Measurements from ENCODE around the gene SOCS1.
"Not testable (repeated sequence)": the region's sequence is repeated elsewhere in the genome, so short reads cannot be mapped to it uniquely, and the experiment has no call there.

The SOCS1 gene

DNA sequence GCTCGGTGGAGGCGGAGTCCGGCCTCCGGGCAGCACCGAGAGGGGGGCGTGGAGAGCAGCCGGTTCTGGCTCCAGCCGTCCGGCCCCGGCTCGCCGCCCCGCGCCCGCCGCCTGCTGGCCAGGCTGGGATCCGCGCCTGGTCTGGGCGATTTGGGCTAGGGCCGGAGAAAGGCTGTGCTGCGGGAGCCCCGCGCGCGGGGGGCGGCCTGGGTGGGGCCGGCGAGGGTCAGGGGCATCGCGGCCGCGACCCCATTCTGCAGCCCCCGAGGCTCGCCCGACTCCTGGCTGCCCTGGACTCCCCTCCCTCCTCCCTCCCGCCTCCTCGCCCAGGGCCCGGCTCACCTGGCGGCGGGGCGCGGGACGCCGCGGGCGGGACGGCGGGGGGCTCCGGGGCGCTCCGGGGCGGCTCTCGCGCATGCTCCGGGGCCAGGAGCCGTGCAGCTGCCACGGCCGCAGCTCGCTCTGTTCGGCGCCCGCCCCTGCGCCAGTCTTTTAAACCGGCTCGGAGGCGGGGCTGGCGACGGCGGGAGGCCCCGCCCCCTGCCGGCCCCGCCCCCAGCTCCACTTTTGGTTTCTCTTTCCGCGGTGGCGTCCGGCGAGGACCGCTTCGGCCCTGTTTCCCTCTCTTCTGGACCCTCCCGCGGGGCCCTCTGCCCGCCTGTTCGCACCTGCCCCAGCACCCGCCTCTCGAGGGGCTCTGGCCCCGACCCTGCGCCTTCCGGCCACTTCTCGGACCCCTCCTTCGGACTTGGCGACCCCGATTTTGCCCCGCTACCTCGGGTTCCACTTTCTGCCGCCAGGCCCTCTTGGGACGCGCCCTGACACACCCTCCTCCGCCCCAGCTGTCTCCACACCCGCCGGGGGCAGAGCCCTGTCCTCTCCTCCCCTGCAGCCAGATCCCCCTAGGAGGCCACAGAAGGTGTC lies at the start of gene SOCS1:
TSS of gene SOCS1 (minus strand) at position 468 of the 924 bp plus-strand sequence. CDS start 726 bp downstream, outside the sequence.
- DNase-seq (ENCODE audit: low read depth), result peak; percentile 86

- no peak for DNase-seq (ENCODE audit: low read depth)
Measured at GRCh38 chr16:11303405-11304138, 47.6 kb upstream of the SOCS1 start.

GRCh38 chr16:11302977-11303376 lies 47.0 kb upstream of the SOCS1 start:
- DNase-seq (ENCODE audit: low read depth), result no peak

DNA sequence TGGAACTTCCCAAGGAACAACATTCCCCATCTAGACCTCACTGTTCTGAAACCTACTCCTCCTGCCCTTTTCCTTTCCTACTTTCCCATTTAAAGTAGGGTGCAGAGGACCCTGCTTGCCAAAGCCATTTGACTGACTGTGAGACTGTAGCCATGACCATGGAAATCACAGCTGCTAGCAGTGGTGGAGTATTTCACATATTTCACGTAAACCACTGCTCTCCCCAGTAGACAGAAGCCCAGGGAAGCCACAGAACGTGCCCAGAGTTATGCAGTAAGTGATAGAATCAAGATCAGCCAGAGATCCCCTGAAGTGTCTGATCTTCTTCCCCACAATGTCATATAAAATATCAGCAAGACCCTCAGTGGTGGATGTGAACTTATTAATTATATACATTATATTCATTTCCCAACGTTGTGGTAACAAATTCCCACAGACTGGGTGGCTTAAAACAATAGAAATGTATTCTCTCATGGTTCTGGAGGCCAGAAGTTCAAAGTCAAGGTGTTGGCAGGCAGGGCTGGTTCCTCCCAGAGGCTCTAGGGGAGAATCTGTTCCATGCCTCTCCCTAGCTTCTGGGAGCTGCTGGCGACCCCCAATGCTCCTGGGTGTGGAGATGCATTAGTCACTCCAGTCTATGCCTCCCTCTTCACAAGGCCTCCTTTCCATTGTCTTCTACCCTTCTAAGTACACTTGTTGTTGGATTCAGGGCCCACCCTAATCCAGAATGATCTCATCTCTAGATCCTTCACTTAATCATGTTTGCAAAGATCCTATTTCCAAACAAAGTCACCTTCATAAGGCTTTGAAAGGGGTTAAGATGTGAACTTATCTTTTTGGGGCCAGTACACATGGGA lies 45.9 kb upstream of the SOCS1 start:
- DNase-seq (ENCODE audit: low read depth), result no peak

GRCh38 chr16:11300560-11300892 lies 44.5 kb upstream of the SOCS1 start:
- no peak for DNase-seq (ENCODE audit: low read depth)

GRCh38 chr16:11299865-11300559 lies 44.0 kb upstream of the SOCS1 start:
- DNase-seq (ENCODE audit: low read depth), result no peak

DNA sequence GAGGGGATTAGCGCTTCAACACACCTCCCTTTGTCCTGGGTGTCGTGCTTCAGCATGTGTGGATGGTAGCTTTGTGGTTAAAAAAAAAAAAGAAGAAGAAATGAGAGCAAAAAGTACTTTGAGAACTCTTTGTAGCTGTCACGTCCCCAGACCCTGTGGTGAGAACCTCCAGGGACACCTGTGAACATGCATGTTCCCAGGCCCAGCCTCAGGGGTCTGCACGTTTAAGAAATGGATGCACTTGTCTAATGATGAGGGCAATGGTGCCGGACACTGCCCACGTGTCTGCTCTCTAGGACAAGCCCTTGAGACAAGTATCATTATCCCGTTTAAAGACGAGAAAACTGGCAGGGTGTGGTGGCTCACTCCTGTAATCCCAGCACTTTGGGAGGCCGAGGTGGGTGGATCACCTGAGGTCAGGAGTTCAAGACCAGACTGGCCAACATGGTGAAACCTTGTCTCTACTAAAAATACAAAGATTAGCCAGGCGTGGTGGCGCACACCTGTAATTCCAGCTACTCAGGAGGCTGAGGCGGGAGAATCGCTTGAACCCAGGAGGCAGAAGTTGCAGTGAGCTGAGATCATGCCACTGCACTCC lies 43.0 kb upstream of the SOCS1 start:
- DNase-seq (ENCODE audit: low read depth), result not testable (repeated sequence)

- DNase-seq (ENCODE audit: low read depth), result no peak
Measured at GRCh38 chr16:11298143-11298900, 42.3 kb upstream of the SOCS1 start.

GRCh38 chr16:11297492-11298142 lies 41.6 kb upstream of the SOCS1 start:
- peak; percentile 72 for DNase-seq (ENCODE audit: low read depth)

DNA sequence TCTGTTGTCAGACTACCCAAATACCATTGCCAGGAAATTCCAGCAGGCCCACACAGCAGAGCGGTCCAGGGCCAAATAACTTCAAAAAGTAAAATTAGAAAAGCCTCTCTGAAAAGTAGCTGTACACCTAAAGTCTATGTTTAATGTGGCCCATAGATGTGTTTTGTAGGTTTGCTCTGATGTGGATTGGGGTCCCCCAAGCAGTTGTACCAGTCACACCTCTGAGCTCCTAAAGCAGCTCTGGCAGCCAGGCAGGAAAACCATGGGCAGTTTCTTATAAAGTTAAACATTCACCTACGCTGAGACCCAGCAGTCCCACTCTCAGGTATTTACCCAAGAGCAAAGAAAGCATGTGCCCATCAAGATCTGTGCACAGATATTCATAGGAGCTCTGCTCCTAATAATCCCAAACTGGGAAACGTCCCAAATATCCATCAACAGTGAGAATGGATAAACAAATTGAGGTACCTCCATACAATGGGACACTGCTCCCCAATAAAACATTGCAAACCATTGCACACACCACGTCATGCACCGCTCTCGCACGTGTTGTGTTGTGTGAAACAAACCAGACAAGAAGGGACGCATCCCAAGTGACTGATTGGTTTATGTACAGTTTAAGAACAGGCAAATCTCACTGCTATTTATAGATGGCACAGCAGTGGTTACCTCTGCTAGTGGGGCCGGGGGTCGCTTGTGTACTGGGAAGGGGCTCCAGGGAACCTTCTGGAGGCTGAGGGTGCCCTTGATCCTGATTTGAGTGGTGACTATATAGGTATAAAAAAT lies 40.9 kb upstream of the SOCS1 start:
- DNase-seq (ENCODE audit: low read depth), result no peak

- DNase-seq (ENCODE audit: low read depth), result no peak
Measured at GRCh38 chr16:11296351-11296705, 40.3 kb upstream of the SOCS1 start.

DNA sequence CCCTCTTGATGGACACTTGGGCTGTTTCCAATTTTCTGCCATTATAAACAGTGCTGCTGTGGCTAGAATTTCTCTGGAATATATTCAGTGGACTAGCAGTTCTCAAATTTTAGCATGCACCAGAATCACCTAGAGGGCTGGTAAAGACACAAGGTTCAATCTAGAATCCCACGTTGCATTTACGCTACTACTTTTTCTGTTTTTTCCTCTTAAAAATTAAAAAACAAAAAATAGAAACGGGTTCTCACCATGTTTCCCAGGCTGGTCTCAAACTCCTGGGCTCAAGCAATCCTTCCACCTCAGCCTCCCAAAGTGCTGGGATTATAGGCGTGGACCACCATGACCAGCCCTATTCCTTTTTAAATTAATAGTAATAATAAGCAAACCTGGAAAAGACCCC lies 39.7 kb upstream of the SOCS1 start:
- DNase-seq (ENCODE audit: low read depth), result no peak

DNA sequence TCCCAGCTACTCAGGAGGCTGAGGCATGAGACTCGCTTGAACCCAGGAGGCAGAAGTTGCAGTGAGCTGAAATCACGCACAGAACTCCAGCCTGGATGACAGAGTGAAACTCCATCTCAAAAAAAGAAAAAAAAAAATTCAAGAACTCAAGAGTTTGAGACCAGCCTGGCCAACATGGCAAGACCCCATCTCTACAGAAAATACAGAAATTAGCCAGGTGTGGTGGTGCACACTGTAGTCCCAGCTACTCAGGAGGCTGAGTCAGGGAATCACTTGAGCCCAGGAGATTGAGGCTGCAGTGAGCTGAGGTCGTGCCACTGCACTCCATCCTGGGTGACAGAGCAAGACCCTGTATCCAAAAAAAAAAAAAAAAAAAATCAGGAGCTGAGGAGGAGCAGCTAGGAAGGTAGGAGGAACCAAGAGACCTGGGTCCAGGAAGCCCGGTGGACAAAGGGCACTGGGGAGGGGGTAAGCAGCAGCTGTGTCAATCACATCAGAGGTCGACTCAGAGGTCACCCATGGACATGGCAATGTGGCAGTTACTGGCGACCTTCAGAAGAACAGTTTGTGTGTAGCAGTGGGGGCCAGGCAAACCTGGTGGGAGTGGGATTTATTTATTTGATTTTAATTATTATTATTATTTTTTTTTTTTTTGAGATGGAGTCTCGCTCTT lies 36.2 kb upstream of the SOCS1 start:
- DNase-seq (ENCODE audit: low read depth), result no peak

DNA sequence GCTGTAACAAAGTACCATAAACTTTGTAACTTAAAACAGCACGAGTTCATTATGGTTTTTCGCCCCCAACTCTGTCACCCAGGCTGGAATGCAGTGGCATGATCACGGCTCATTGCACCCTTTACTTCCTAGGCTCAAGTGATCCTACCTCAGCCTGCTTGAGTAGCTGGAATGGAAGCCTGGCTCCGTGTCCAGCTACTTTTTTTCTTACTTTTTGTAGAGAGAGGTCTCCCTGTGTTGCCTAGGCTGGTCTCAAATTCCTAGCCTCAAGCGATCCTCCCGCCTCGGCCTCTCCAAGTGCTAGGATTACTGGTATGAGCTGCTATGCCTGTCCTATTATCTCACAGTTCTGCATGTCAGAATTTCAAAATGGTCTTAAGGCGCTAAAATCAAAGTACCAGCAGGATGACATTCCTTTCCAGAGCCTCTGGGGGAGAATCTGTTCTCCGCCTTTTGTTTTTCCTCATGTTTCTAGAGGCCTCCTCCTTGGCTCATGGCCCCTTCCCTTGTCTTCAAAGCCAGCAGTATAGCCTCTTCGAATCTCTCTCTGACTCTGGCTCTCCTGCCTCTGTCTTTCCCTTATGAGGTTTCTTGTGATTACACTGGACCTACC lies 35.2 kb upstream of the SOCS1 start:
- no peak for DNase-seq (ENCODE audit: low read depth)

DNA sequence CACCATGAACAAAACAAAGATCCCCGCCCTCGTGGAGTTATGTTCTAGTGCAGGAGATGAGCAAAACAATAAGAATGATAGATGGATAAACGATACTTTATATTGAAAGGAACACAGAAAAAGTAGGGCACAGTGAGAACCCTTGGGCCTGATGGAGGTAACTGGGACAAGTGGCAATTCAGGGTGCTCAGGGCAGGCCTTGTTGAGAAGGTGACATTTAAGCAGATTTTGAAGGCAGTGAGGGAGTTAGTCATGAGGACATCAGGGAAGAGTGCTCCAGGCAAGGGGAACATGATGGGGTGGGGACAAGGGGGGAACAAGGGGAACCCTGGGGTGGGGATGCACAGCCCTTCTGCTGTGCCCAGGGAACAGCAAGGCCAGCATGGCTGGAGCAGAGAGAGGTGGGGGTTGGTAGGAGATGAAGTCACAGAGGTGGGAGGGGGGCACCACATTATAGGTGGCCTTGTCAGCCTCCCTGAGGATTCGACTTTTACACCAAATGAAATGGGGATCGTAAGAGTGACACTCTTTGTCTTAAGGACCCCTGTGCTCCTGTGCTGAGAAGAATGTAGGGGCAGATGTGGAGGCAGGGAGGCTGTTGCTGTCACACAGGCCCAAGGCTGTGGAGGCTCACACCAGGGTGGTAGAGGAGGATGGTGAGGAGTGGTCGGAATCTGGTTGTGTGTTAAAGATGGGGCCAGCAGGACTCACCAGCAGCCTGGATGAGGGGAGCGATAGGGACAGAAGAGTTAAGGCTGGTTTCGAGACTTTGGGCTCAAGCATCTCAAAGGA lies 34.3 kb upstream of the SOCS1 start:
- no peak for DNase-seq (ENCODE audit: low read depth)

GRCh38 chr16:11289696-11290095 lies 33.7 kb upstream of the SOCS1 start:
- not testable (repeated sequence) for DNase-seq (ENCODE audit: low read depth)

GRCh38 chr16:11289202-11289601 lies 33.2 kb upstream of the SOCS1 start:
- no peak for DNase-seq (ENCODE audit: low read depth)

Measured in iris pigment epithelial cell (primary cell).